HepG2 (cell line): Measurements from ENCODE around the gene SYNJ2. TPM values are rescaled to one million over a fixed set of nuclear protein-coding genes. Genes with fewer than 3 reads are reported as not detected.
A peak's percentile ranks its signal among the peaks of the same experiment; 100 is the strongest.

Experiments
- BRF2 ChIP-seq: sonication (generic); formaldehyde crosslinking; IDR thresholded peaks from 2 replicates; pipeline ENCODE4 v1.8.1; 2022; ENCODE audit warnings: mild to moderate bottlenecking, missing genetic modification reagents
- DNMT3B ChIP-seq: conservative IDR thresholded peaks from 2 replicates; pipeline ENCODE4 v1.6.1; 2016; ENCODE audit warnings: missing biosample characterization, control low read depth
- ETV5 ChIP-seq: IDR thresholded peaks from 2 replicates; pipeline ENCODE4 v1.6.1; 2018; ENCODE audit warnings: missing biosample characterization, missing genetic modification reagents, inconsistent platforms, borderline replicate concordance
- FLYWCH1 ChIP-seq: sonication (generic); formaldehyde crosslinking; IDR thresholded peaks from 2 replicates; pipeline ENCODE4 v1.8.1; 2023; ENCODE audit warnings: mild to moderate bottlenecking, missing genetic modification reagents
- KDM6A ChIP-seq: IDR thresholded peaks from 2 replicates; pipeline ENCODE4 v1.6.1; 2016; ENCODE audit warnings: low read depth
- NFKB2 ChIP-seq: sonication (generic); formaldehyde crosslinking; IDR thresholded peaks from 2 replicates; pipeline ENCODE4 v1.4.0; 2020; ENCODE audit warnings: missing genetic modification reagents, borderline replicate concordance
- NRL ChIP-seq: sonication (generic); formaldehyde crosslinking; IDR thresholded peaks from 2 replicates; pipeline ENCODE4 v1.5.0; 2020; ENCODE audit warnings: missing genetic modification reagents, mild to moderate bottlenecking, moderate library complexity, borderline replicate concordance
- ONECUT2 ChIP-seq: sonication (generic); formaldehyde crosslinking; IDR thresholded peaks from 2 replicates; pipeline ENCODE4 v1.4.0; 2020; ENCODE audit warnings: missing genetic modification reagents
- POLR2G ChIP-seq: fragments of 200-400 bp; formaldehyde crosslinking; IDR thresholded peaks from 2 replicates; pipeline ENCODE4 v1.6.1; 2018; ENCODE audit warnings: mild to moderate bottlenecking, low read depth, low read length, moderate library complexity
- RBAK ChIP-seq: sonication (generic); formaldehyde crosslinking; IDR thresholded peaks from 2 replicates; pipeline ENCODE4 v1.5.1; 2020; ENCODE audit warnings: mild to moderate bottlenecking, missing genetic modification reagents
- TAF1 ChIP-seq: sonication (generic); formaldehyde crosslinking; IDR thresholded peaks from 2 replicates; pipeline ENCODE4 v1.4.0; 2020; ENCODE audit warnings: missing genetic modification reagents
- ZEB1 ChIP-seq: IDR thresholded peaks from 2 replicates; pipeline ENCODE4 v1.6.1; 2012; ENCODE audit warnings: mild to moderate bottlenecking, low read depth, inconsistent platforms; ENCODE audit not compliant: insufficient replicate concordance
- ZNF256 ChIP-seq: sonication (generic); formaldehyde crosslinking; conservative IDR thresholded peaks from 2 replicates; pipeline ENCODE4 v1.4.0; 2020; ENCODE audit warnings: missing genetic modification reagents
- ZNF281 ChIP-seq: sonication (generic); formaldehyde crosslinking; IDR thresholded peaks from 2 replicates; pipeline ENCODE4 v1.4.0; 2020; ENCODE audit warnings: missing genetic modification reagents, borderline replicate concordance
- polyA plus RNA-seq, 8 experiments: library from polyadenylated mRNA; depleted of rRNA in 3 of 8; stranded (reverse) in 7 of 8; unstranded in 1 of 8; fragments of >200 nt; fragmentation: Illumina TruSeq in 4 of 8; extraction: Trizol in 4 of 8; gene quantifications; 2 replicates each; pipeline versions ENCODE4 v1.2.1 to v1.2.3, GENCODE V29; 2011 to 2016; ENCODE audit warnings: low read depth in 4 of 8, missing spikeins in 1 of 8, mixed read lengths in 1 of 8; ENCODE audit not compliant: insufficient read depth in 1 of 8
- total RNA-seq, 5 experiments: library from RNA; depleted of rRNA; stranded (reverse); fragments of >200 nt; fragmentation: Illumina TruSeq; extraction: Trizol; gene quantifications; 2 replicates each; pipeline ENCODE4 v1.2.3, GENCODE V29; 2016; ENCODE audit warnings: low read depth in 1 of 5

The SYNJ2 gene
- total and polyA plus RNA-seq, 2 of the 13 experiments (the other 11 are each of a cell fraction or from before 2014, with no cell fraction given) = 39.1 to 57.6 TPM

GRCh38 chr6:157951828-157952227 is 29.8 kb upstream of the SYNJ2 start (continued):
- TF ChIP-seq RBAK (CRISPR knock-in tag) = peak; percentile 43; the same call in 1 of the 2 replicates
- TF ChIP-seq DNMT3B (CRISPR knock-in tag) = no peak
- TF ChIP-seq FLYWCH1 (CRISPR knock-in tag) = no peak
- peak; percentile 68 for TF ChIP-seq ZEB1
- no peak for TF ChIP-seq NRL (CRISPR knock-in tag)
- TF ChIP-seq POLR2G = no peak
- no peak for TF ChIP-seq TAF1
- no peak for TF ChIP-seq ETV5 (CRISPR knock-in tag)
- TF ChIP-seq ONECUT2 (CRISPR knock-in tag) = no peak
- TF ChIP-seq BRF2 (CRISPR knock-in tag) = no peak
- no peak for TF ChIP-seq NFKB2 (CRISPR knock-in tag)
- TF ChIP-seq ZNF281 = peak; percentile 66; the same call in 1 of the 2 replicates
- no peak for TF ChIP-seq ZNF256 (CRISPR knock-in tag)
- no peak for TF ChIP-seq KDM6A (CRISPR knock-in tag)
- TF ChIP-seq, all 625 proteins: peak for 8
